GM18868 (cell line): ENCODE results near the gene ADRA2C.
"Not testable (repeated sequence)": the region's sequence is repeated elsewhere in the genome, so short reads cannot be mapped to it uniquely, and the experiment has no call there.

Experiments used
- ATAC-seq: cut with Tn5 transposase; IDR thresholded peaks from one replicate; pipeline ENCODE4 v1.9.1; 2021; ENCODE audit warnings: mild to moderate bottlenecking, moderate library complexity; ENCODE audit not compliant: unreplicated experiment

ADRA2C gene

GRCh38 chr4:3810796-3811485 lies 44.8 kb downstream of the ADRA2C start:
- ATAC-seq, result no peak

- no peak for ATAC-seq
These were observed 45.4 kb downstream of the ADRA2C start for GRCh38 chr4:3811621-3812020.

DNA sequence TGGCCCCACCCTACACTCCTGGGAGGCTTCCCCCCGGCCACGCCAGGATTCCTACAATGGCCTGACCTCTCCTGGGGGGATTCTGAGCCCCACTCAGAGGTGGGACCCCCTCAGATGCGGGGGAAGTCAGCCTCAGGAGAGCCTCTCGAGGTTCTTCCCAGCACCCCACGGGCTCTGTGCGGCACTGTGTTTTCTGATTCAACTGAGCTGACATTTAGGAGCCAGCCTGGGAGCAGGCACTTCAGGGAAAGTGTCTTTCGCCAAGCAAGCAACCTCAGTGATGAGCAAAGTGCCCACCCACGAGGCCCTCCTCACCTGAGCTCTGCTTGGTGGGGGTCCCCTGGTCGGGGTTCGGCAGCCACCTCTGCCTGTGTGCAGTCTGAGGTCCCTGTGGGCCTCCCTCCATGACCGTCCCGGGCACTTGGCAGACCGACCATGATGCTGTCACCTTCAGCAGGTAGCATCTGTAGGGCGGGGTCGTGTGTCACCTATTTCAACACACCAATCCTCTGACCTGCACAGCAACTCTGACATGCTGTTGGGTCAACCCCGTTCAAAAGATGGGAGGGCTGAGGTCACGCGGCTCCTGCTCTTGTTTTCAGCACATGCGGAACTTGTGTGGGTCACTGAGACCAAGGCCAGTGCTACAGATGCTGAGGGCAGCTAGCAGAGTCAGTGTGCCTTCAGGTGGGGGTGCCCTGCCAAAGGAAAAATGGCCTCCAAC lies 46.2 kb downstream of the ADRA2C start:
- no peak for ATAC-seq

DNA sequence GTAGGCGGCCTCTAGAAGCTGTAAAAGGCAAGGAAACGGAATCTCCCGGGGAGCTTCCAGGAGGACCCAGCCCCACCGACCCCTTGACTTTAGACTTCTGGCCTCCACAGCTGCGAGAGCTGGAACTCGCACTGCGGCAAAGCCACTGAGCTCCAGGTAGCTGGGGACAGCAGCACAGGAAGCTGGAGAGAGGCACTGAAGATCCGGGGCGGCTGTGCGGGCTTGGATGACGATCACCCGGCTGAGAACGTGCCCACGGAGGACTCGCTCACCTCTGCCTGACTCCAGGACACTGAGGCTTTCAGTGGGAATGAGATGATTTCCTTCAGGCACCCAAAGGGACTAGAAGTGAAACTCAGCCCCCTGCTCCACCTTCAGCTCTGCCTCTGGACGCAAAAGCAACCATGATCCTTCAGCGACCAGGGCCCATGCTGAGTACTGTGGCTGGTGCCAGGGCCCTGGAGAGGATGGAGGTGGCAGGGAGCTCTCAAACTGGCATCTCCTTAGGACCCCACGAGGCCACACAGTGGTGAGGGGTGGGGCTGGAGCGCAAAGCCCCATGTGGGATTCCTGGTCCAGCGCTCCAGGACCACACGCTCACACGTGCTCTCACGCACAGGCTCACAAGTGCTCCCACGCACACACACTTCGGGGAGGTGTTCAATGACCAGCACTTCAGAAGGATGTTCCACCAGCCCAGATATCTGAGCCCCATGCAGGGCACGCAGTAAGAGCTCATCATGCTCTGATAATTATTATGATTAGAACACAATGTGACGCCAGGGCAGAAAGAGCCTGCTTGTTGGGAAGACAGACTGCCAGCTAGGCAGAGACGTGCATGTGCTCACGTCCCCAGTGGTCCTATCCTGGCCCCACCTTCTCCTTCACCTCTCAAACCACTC lies 47.2 kb downstream of the ADRA2C start:
- no peak for ATAC-seq

DNA sequence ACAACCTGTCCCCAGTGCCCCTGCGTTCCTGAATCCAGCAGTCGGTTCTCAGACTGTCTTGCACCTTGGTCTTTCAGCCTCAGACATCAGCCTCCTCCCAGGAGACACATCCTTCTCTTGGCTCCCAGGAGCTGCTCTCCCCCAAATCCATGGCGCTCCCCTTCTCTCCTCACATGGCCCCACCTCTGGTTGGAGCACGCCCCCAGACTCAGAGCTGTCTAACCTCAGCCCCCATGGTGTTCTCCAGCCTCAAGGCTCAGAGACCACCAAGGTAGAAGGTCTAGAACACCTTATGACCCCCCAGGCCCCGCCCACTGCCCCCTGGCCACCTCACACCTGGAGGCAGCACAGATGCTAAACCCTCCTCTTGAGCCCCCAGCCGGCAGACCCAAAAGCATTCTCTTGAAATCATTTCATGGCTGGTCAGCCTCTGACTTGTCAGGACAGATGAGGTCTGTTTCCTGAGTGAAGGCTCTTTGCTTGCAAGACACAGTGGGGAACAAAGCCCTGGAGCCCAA lies 47.9 kb downstream of the ADRA2C start:
- ATAC-seq, result no peak

DNA sequence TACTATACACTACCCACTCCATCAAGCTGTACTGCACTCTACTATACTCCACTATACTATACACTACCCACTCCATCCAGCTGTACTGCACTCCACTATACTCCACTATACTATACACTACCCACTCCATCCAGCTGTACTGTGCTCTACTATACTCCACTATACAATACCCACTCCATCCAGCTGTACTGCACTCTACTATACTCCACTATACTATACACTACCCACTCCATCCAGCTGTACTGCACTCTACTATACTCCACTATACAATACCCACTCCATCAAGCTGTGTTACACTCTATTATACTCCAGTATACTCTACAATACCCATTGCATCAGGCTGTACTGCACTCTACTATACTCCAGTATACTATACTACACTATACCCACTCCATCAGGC lies 48.7 kb downstream of the ADRA2C start:
- ATAC-seq, result not testable (repeated sequence)

DNA sequence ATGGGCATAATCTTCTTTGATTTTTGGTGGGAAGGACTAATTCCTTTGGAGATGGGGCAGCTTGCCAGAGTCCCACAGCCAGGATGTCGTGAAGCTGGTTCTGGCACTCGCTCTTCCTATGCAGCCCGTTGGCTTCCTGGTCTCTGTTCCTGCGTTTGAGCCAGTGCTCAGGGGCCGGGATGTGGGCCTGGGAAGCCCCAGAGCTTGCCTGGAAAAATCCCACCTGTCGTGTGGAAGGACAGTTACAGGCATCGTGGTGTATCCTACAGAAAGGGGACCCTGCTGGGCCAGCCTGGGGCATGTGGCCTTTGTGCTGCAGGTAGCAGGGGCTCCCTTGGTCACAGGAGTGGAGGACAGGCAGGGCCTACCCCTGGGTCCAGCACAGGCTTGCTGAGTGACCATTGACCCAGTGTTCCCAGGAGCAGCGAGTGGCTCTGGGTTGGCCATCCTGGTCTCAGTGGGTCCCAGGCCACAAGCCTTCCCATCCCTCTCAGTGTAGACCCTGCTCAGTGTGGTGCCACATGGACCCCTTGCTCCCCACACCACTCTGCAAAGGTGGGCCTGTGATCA lies 50.2 kb downstream of the ADRA2C start:
- no peak for ATAC-seq

DNA sequence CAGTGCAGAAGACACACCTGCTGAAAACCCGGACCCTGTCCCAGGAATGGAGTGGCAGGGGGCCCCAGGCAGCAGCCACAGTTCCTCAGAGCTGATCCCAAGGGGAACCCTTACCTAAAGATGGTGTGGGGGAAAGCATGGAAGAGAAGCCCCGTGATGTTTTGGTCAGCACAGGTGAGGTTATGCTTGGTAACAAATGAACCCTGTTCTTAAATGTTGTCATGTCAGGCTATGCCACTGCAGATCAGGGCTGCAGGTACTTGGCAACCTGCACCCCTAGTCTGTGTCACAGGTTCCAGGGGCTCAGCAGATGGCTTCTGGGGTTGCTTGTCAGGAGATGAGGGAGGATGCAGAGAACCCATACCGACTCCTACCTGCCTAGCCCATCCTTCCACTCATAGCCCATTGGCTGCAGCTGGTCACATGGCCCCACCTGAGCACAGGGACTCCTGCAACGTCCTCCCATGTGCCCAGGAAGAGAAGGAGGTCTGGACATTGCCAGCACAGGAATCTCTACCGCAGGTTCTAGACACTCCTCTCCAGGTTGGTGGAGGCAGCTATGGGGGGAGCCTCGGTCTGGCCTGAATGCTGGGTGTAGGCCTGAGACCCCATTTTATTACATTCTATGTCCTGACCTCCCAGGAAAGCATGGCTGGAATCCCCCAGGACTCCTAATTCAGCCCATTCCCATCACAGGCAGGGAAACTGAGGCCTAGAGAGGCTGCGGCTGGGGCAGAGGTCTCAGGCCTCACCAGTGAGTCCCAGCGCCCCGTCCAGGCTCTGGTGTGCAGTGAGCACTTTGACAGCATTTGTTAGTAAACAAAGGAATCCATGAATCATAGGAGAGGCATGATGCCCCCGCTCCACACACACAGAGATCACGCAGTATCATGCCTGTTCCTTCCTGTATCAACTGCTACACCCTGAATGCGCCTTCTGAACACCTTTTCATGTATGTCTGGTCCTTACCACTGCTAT lies 51.1 kb downstream of the ADRA2C start:
- no peak for ATAC-seq
